Mesenchymal stem cell (in vitro differentiated cells and primary cell): ENCODE measurements around the gene FAM168B.

Experiments
- DNase-seq: peaks from one replicate; pipeline ENCODE4 v3.0.0-alpha.2; 2013
- H2AFZ ChIP-seq: one replicate; pipeline ENCODE4 v1.6.1; 2013; ENCODE audit warnings: low read depth, mild to moderate bottlenecking, control low read depth, inconsistent platforms, low read length, moderate library complexity
- H2AK5ac ChIP-seq: 2 replicates; pipeline ENCODE4 v1.6.1; 2013; ENCODE audit warnings: low read length, moderate library complexity, mild to moderate bottlenecking, inconsistent platforms; ENCODE audit not compliant: severe bottlenecking
- H2BK120ac ChIP-seq: one replicate; pipeline ENCODE4 v1.6.1; 2013; ENCODE audit warnings: low read depth, mild to moderate bottlenecking, inconsistent platforms, low read length, moderate library complexity
- H2BK12ac ChIP-seq, 2 experiments: one replicate each; pipeline ENCODE4 v1.6.1; 2013; ENCODE audit warnings: inconsistent platforms in 2 of 2, low read length in 2 of 2, mild to moderate bottlenecking in 2 of 2, moderate library complexity in 2 of 2, control low read depth in 1 of 2
- H2BK15ac ChIP-seq: one replicate; pipeline ENCODE4 v1.6.1; 2013; ENCODE audit warnings: mild to moderate bottlenecking, low read depth, inconsistent platforms; ENCODE audit not compliant: poor library complexity, severe bottlenecking
- H2BK5ac ChIP-seq: 2 replicates; pipeline ENCODE4 v1.6.1; 2013; ENCODE audit warnings: low read depth, mild to moderate bottlenecking, low read length, control low read depth, inconsistent platforms; ENCODE audit not compliant: poor library complexity, severe bottlenecking
- H3K14ac ChIP-seq, 2 experiments: one replicate each; pipeline ENCODE4 v1.6.1; 2013; ENCODE audit warnings: inconsistent platforms in 2 of 2, low read length in 2 of 2, control low read depth in 1 of 2, mild to moderate bottlenecking in 1 of 2, moderate library complexity in 1 of 2
- H3K18ac ChIP-seq, 2 experiments: one replicate each; pipeline ENCODE4 v1.6.1; 2013; ENCODE audit warnings: inconsistent platforms in 2 of 2, low read length in 2 of 2, control low read depth in 1 of 2, low read depth in 1 of 2, mild to moderate bottlenecking in 1 of 2
- H3K23ac ChIP-seq, 2 experiments: one replicate each; pipeline ENCODE4 v1.6.1; 2013; ENCODE audit warnings: inconsistent platforms in 2 of 2, low read length in 2 of 2, mild to moderate bottlenecking in 2 of 2, moderate library complexity in 2 of 2, control low read depth in 1 of 2
- H3K27ac ChIP-seq: 2 replicates; pipeline ENCODE4 v1.5.1; 2013; ENCODE audit warnings: mild to moderate bottlenecking, moderate library complexity, low read length, control low read depth, inconsistent platforms; ENCODE audit not compliant: poor library complexity, severe bottlenecking
- H3K27me3 ChIP-seq, 2 experiments: 2 replicates each; pipeline versions ENCODE4 v1.6.1 to v1.7.0; 2013; ENCODE audit warnings: low read length in 2 of 2, mild to moderate bottlenecking in 2 of 2, moderate library complexity in 2 of 2, control low read depth in 1 of 2, inconsistent platforms in 1 of 2; ENCODE audit not compliant: control insufficient read depth in 1 of 2, insufficient read depth in 1 of 2
- H3K36me3 ChIP-seq, 2 experiments: 2 replicates each; pipeline versions ENCODE4 v1.6.1 to v1.7.0; 2013; ENCODE audit warnings: low read length in 2 of 2, control low read depth in 1 of 2, inconsistent platforms in 1 of 2, low read depth in 1 of 2, mild to moderate bottlenecking in 1 of 2; ENCODE audit not compliant: insufficient read depth in 2 of 2, control insufficient read depth in 1 of 2
- H3K4ac ChIP-seq, 2 experiments: one replicate each; pipeline ENCODE4 v1.6.1; 2013; ENCODE audit warnings: inconsistent platforms in 2 of 2, low read length in 2 of 2, mild to moderate bottlenecking in 2 of 2, moderate library complexity in 2 of 2, control low read depth in 1 of 2, low read depth in 1 of 2
- H3K4me1 ChIP-seq: 2 replicates; pipeline ENCODE4 v1.6.1; 2013; ENCODE audit warnings: low read depth, low read length, control low read depth; ENCODE audit not compliant: control insufficient read depth, insufficient read depth
- H3K4me2 ChIP-seq: 2 replicates; pipeline ENCODE4 v1.6.1; 2013; ENCODE audit warnings: low read length, mild to moderate bottlenecking, inconsistent platforms; ENCODE audit not compliant: poor library complexity, severe bottlenecking
- H3K4me3 ChIP-seq, 2 experiments: 2 replicates each; pipeline versions ENCODE4 v1.5.1 to v1.7.0; 2013; ENCODE audit warnings: low read length in 2 of 2, mild to moderate bottlenecking in 2 of 2, control low read depth in 1 of 2, low read depth in 1 of 2; ENCODE audit not compliant: insufficient read depth in 1 of 2
- H3K79me1 ChIP-seq: replicated peaks from 2 replicates; pipeline ENCODE4 v1.6.1; 2013; ENCODE audit warnings: mild to moderate bottlenecking, control low read depth, low read length, inconsistent platforms; ENCODE audit not compliant: poor library complexity, severe bottlenecking
- H3K9ac ChIP-seq: 2 replicates; pipeline ENCODE4 v1.7.0; 2013; ENCODE audit warnings: mild to moderate bottlenecking, low read length, moderate library complexity
- H3K9me3 ChIP-seq: 2 replicates; pipeline ENCODE4 v1.7.0; 2013; ENCODE audit warnings: mild to moderate bottlenecking, low read length; ENCODE audit not compliant: control insufficient read depth
- H4K8ac ChIP-seq: one replicate; pipeline ENCODE4 v1.6.1; 2013; ENCODE audit warnings: inconsistent platforms, mild to moderate bottlenecking, low read length, moderate library complexity
- H4K91ac ChIP-seq: one replicate; pipeline ENCODE4 v1.6.1; 2013; ENCODE audit warnings: mild to moderate bottlenecking, low read length, inconsistent platforms
- WGBS: methylation state at CpG from one replicate; pipeline ENCODE4 v1.1.7; 2013; ENCODE audit warnings: mixed read lengths; 5-methylcytosine and 5-hydroxymethylcytosine counted together

The FAM168B gene

DNA sequence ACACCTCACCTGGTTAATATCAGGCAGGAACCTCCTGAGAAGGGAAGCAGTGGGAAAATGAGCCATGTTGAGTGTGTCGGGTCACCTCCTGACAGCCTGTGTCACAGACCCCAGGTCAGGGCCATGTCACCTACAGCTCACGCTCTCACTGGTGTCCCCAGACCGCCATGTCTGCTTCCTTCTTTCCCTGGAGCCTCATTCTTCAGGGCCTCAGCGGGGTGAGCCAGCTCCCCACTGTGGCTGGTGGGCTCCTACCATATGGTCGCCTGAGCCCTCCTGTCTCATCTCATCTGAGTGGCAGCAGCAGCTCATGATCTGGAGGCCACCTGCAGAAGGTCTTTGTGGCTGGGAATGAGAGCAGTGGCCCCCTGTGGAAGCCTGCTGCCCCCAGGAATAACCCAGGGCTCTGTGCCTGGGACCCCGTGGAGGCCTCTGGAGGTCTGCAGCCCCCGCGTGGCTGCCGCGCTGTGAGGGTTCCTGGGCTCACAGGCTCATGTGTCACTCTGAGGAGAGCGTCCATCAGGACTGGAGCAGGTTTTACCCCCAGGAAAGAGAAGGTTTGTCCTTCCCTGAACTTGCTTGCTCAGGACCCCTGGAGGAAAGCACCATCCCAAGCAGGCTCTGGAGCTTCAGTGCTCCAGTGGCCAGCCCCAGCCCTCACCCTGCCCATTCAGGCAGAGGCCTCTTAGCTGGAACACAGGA lies 56.4 kb downstream of the FAM168B start:
- no peak overlapping the region for H2AK5ac ChIP-seq

GRCh38 chr2:131036269-131036668 lies 57.0 kb downstream of the FAM168B start:
- WGBS, result 43% methylated on average over 6 of the region's 6 CpGs
- Histone ChIP-seq H2BK5ac (no peak overlapping the region), H3K23ac (no peak overlapping the region)

More for the DNA sequence above, 56.4 kb downstream of the FAM168B start:
- no peak overlapping the region for H3K4me3 ChIP-seq
- H3K14ac ChIP-seq, result no peak overlapping the region
- H3K36me3 ChIP-seq, result peaks cover 5 to 15% of the 10 kb centered on the region in 2 experiments
- no peak overlapping the region for H3K4ac ChIP-seq
- H3K27ac ChIP-seq, result no peak overlapping the region
- H3K9ac ChIP-seq, result no peak overlapping the region
- H4K8ac ChIP-seq, result no peak overlapping the region
- H3K27me3 ChIP-seq, result peaks cover 20 to 57% of the 10 kb centered on the region in 2 experiments
- H3K79me1 ChIP-seq, result no peaks in the 10 kb centered on the region
- H2BK120ac ChIP-seq, result no peak overlapping the region
- H4K91ac ChIP-seq, result no peak overlapping the region
- no peak overlapping the region for H3K18ac ChIP-seq
- H3K9me3 ChIP-seq, result no peaks in the 10 kb centered on the region
- DNase-seq, result no peak
- H3K23ac ChIP-seq, result no peak overlapping the region
- no peak overlapping the region for H2BK5ac ChIP-seq
- peaks cover 18% of the 10 kb centered on the region for H3K4me1 ChIP-seq
- no peak overlapping the region for H2AFZ ChIP-seq
- WGBS, result 94% methylated on average over 11 of the region's 11 CpGs
- no peak overlapping the region for H2BK15ac ChIP-seq
- H2BK12ac ChIP-seq, result no peak overlapping the region
- H3K4me2 ChIP-seq, result no peak overlapping the region

DNA sequence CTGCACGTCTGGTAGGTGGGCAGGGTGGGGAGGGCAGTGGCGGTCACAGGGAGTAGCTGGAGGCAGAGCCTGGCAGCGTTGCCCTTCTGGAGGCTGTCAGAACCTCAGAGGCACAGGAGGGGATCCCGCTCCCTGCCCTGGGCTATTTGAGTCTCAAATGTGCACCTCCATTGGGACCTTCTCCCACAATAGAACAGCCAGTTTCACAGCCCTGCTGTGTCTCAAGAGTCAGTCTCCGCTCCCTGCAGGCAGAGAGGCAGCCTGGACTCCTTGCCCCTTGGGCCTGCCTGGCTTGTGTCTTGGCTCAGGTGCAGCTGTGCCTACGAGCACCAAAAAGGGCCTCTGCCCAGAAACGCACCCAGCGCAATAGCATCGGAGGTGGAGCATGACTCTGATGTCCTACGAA lies 57.4 kb downstream of the FAM168B start:
- Histone ChIP-seq H3K4me3 (peak overlapping the region in 1 of 2 experiments; percentile 76), H2BK12ac (no peak overlapping the region), H2AK5ac (no peak overlapping the region), H3K9me3 (no peaks in the 10 kb centered on the region), H3K27me3 (peaks cover 25 to 61% of the 10 kb centered on the region in 2 experiments), H3K79me1 (no peaks in the 10 kb centered on the region), H2BK15ac (no peak overlapping the region), H3K23ac (no peak overlapping the region), H3K4me2 (no peak overlapping the region), H2AFZ (no peak overlapping the region), H4K91ac (no peak overlapping the region), H2BK120ac (no peak overlapping the region), H2BK5ac (no peak overlapping the region), H3K4me1 (peaks cover 16% of the 10 kb centered on the region), H3K9ac (peak overlapping the region; percentile 58), H3K14ac (no peak overlapping the region), H3K4ac (no peak overlapping the region), H4K8ac (no peak overlapping the region), H3K27ac (no peak overlapping the region), H3K36me3 (peaks cover 0 to 12% of the 10 kb centered on the region in 2 experiments), H3K18ac (no peak overlapping the region)
- WGBS, result 76% methylated on average over 9 of the region's 10 CpGs
- no peak for DNase-seq

More at GRCh38 chr2:131036269-131036668, 57.0 kb downstream of the FAM168B start:
- Histone ChIP-seq H4K91ac (no peak overlapping the region), H3K4me2 (no peak overlapping the region), H2BK15ac (no peak overlapping the region), H3K18ac (no peak overlapping the region), H2BK12ac (no peak overlapping the region), H4K8ac (no peak overlapping the region), H2BK120ac (no peak overlapping the region), H3K9me3 (no peaks in the 10 kb centered on the region), H3K4me1 (peaks cover 16% of the 10 kb centered on the region), H2AFZ (no peak overlapping the region), H3K79me1 (no peaks in the 10 kb centered on the region), H3K4me3 (no peak overlapping the region), H3K14ac (no peak overlapping the region), H2AK5ac (no peak overlapping the region), H3K27ac (no peak overlapping the region), H3K36me3 (peaks cover under 1 to 14% of the 10 kb centered on the region in 2 experiments), H3K9ac (no peak overlapping the region), H3K4ac (no peak overlapping the region), H3K27me3 (peaks cover 24 to 59% of the 10 kb centered on the region in 2 experiments)
- no peak for DNase-seq

- Histone ChIP-seq H3K4me2 (peak overlapping the region; percentile 82), H2AK5ac (no peak overlapping the region), H2BK15ac (no peak overlapping the region), H3K79me1 (no peaks in the 10 kb centered on the region), H3K4ac (no peak overlapping the region), H2BK120ac (no peak overlapping the region), H3K36me3 (peaks cover 0 to 10% of the 10 kb centered on the region in 2 experiments), H3K9me3 (no peaks in the 10 kb centered on the region), H2BK5ac (no peak overlapping the region), H3K23ac (no peak overlapping the region), H2AFZ (peak overlapping the region; percentile 46), H3K18ac (no peak overlapping the region), H4K91ac (no peak overlapping the region), H2BK12ac (no peak overlapping the region), H3K14ac (no peak overlapping the region), H3K4me1 (peaks cover 16% of the 10 kb centered on the region), H3K4me3 (peak overlapping the region; percentile 45 to 76), H3K27me3 (peaks cover 25 to 61% of the 10 kb centered on the region in 2 experiments), H4K8ac (peak overlapping the region; percentile 21), H3K9ac (peak overlapping the region; percentile 72), H3K27ac (no peak overlapping the region)
- WGBS, result 8% methylated on average over 59 of the region's 65 CpGs
- DNase-seq, result no peak
Observed at GRCh38 chr2:131035112-131035825, 58.0 kb downstream of the FAM168B start.
